Epithelial cell of esophagus (primary cell): ENCODE results near the gene ADO.
A peak's percentile ranks its signal among the peaks of the same experiment; 100 is the strongest.

Experiments used
- DNase-seq: peaks from one replicate; pipeline ENCODE4 v3.0.0; 2010; ENCODE audit warnings: low read depth
- H3K4me3 ChIP-seq: 2 replicates; pipeline ENCODE4 v1.5.1; 2011; ENCODE audit warnings: mild to moderate bottlenecking, low read length, control low read depth
- CTCF ChIP-seq: IDR thresholded peaks from 2 replicates; pipeline ENCODE4 v1.5.1; 2011; ENCODE audit warnings: low read depth, mild to moderate bottlenecking, low read length, control low read depth, inconsistent platforms; ENCODE audit not compliant: insufficient read depth; ENCODE audit errors: missing control alignments

Gene ADO

GRCh38 chr10:62794306-62794705 is 10.2 kb upstream of the ADO start:
- no peak overlapping the region for H3K4me3 ChIP-seq
- no peak for DNase-seq
- no peak for TF ChIP-seq CTCF

DNA sequence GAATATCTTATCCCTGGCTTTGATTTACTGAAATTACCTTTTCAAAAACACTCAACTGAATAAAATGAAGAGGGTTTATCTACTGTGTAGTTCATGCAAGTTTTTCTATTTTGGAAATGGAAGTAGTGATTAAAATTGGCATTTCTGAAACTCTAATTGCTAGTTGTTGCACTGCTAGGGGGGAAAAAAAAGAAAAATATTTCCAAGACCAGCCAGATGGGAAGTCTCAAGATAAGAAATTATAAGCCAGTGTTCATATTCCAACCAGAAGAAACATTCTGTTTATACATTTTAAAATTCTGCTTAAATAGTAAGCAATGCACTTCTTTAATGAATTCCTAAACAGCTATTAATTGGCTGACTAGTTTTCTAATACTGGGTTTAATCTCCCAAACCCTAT is 9.4 kb upstream of the ADO start:
- TF ChIP-seq CTCF = no peak
- H3K4me3 ChIP-seq = no peak overlapping the region
- DNase-seq = no peak

DNA sequence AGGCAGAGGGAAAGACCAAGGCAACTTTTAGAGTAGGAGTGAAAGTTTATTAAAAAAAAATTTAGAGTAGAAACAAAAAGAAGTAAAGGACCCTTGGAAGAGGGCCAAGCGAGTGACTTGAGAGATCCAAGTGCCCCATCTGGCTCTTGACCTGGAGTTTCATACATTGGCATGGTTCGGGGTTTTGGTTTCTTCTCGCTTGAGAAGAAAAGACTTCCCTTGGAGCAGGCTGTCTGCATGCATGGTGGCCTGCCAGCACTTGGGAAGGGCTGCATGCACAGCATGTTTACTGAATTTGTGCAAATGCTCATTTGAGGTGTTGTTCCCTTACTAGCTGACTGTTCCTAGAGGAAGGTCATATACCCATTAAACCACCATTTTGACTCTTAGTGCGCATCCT is 8.8 kb upstream of the ADO start:
- TF ChIP-seq CTCF = no peak
- no peak overlapping the region for H3K4me3 ChIP-seq
- no peak for DNase-seq

- DNase-seq = no peak
- TF ChIP-seq CTCF = no peak
- H3K4me3 ChIP-seq = no peak overlapping the region
These were observed 7.6 kb upstream of the ADO start for GRCh38 chr10:62796896-62797295.

GRCh38 chr10:62801871-62802270 is 2.6 kb upstream of the ADO start:
- H3K4me3 ChIP-seq = no peak overlapping the region
- no peak for DNase-seq
- no peak for TF ChIP-seq CTCF

- peak overlapping the region; percentile 75 for H3K4me3 ChIP-seq
- DNase-seq = no peak
- no peak for TF ChIP-seq CTCF
These were observed 680 bp upstream of the ADO start for GRCh38 chr10:62803724-62804355.
